Stimulated activated naive B cell treated with anti-CD40 and anti-IgM and Interleukin-4, amounts not matched to agents 10 μg/mL and 1 μg/mL and 100 μg/mL, for 72 hours (primary cell): ENCODE data around the gene NAT14.

Source experiments
- ATAC-seq, 2 donors: fragments of 150-1000 bp; cut with Tn5 transposase; replicated peaks; 2 replicates each; pipeline ENCODE4 v1.10.0; 2021; ENCODE audit warnings: moderate library complexity in 1 of 2
- DNase-seq: peaks from one replicate; pipeline ENCODE4 v3.0.0; 2021
- H3K27ac Mint-ChIP-seq: one replicate; pipeline ENCODE4 v1.8.0; 2022; ENCODE audit warnings: mild to moderate bottlenecking, mixed read lengths
- H3K27me3 Mint-ChIP-seq, 2 donors: one replicate each; pipeline ENCODE4 v1.8.0; 2022; ENCODE audit warnings: mixed read lengths in 2 of 2
- H3K36me3 Mint-ChIP-seq, 2 donors: one replicate each; pipeline ENCODE4 v1.8.0; 2022; ENCODE audit warnings: mixed read lengths in 2 of 2, mild to moderate bottlenecking in 1 of 2
- H3K4me1 Mint-ChIP-seq, 2 donors: one replicate each; pipeline ENCODE4 v1.8.0; 2022; ENCODE audit warnings: mixed read lengths in 2 of 2, mild to moderate bottlenecking in 1 of 2
- H3K4me3 Mint-ChIP-seq, 2 donors: one replicate each; pipeline ENCODE4 v1.8.0; 2022; ENCODE audit warnings: mild to moderate bottlenecking in 2 of 2, mixed read lengths in 2 of 2, moderate library complexity in 1 of 2
- H3K9me3 Mint-ChIP-seq, 2 donors: one replicate each; pipeline ENCODE4 v1.8.0; 2022; ENCODE audit warnings: mixed read lengths in 2 of 2, mild to moderate bottlenecking in 1 of 2

NAT14 gene, protein sequence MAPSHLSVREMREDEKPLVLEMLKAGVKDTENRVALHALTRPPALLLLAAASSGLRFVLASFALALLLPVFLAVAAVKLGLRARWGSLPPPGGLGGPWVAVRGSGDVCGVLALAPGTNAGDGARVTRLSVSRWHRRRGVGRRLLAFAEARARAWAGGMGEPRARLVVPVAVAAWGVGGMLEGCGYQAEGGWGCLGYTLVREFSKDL

DNA sequence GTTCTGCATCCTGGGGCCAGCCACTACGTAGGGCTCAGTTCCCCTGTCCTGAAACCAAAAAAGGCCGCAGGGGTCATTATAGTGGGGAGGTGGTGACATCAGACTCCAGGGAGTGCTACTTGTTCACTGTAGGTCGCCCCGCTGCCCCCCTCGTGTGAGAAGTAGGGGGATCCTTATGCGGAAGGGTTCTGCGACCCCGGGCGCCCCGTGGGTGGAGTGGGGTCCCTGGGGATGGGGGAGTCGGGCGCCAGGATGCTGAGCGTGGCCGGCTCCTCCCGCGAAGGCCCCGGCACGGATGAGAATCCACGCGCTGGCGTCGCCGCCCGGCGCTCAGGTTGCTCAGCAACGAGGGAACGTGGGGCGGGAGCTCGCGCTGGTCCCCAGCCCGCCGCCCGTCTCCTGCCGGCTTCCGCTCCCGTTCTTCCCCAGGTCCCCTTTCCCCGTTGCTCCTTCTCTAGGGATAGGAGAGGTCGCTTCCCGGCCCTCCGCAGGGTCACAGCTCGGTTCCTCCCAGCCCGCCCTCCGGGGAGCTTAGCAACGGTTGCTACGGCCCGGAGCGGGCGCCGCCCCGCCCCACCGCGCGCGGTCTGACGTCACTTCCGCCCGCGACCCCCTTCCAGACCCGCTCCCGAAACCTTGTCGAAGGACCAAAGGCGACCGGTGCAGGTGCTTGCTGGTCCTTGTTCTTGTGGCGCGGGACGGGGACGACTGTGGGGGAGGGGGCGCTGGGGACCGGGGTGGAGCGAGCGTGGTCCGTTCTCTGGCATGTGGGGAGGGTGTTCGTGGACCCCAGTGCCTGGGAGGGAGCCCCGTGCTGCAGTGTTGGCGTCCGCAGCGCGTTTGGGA, at the start of gene NAT14:
TSS of gene NAT14 (plus strand) at position 596 of the 846 bp plus-strand sequence. CDS start 521 bp downstream, outside the sequence.
- peak within 1 kb of the TSS; percentile 89 for H3K27ac Mint-ChIP-seq
- H3K27me3 Mint-ChIP-seq, result no peaks in the 10 kb centered on the region
- peaks cover 16 to 39% of the 10 kb centered on the region in 2 donors for H3K4me1 Mint-ChIP-seq
- peak; percentile 82 to 87 for ATAC-seq
- H3K9me3 Mint-ChIP-seq, result no peaks in the 10 kb centered on the region
- H3K4me3 Mint-ChIP-seq, result peak within 1 kb of the TSS; percentile 74 to 87
- H3K36me3 Mint-ChIP-seq, result peaks cover 5 to 10% of the 10 kb centered on the region in 2 donors
- DNase-seq, result peak; percentile 57

DNA sequence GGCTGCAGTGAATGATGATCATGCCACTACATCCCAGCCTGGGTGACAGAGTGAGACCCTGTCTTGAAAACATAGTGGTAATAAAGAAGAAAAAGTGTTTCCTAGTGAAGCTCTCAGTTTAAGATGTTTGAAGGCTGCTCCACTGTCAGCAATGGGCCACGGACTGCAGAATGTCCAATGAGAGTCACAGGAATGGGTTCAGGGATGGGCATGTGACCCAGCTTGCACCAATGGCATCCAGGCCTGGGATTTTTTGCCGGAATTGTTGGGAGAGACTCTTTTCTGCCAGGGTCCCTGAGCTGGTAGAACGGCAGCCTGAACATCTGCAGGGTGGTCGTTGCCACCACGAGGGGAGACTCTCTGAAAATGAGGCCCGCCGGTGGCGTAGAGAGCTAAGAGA, 48.1 kb upstream of the NAT14 start:
- H3K4me3 Mint-ChIP-seq, result no peak overlapping the region
- ATAC-seq (no peak), DNase-seq (no peak)
- peaks cover 56 to 65% of the 10 kb centered on the region in 2 donors for H3K27me3 Mint-ChIP-seq
- no peak overlapping the region for H3K27ac Mint-ChIP-seq
- peaks cover 13 to 20% of the 10 kb centered on the region in 2 donors for H3K4me1 Mint-ChIP-seq
- peaks cover 7 to 14% of the 10 kb centered on the region in 2 donors for H3K36me3 Mint-ChIP-seq
- H3K9me3 Mint-ChIP-seq, result peaks cover 0 to 8% of the 10 kb centered on the region in 2 donors

DNA sequence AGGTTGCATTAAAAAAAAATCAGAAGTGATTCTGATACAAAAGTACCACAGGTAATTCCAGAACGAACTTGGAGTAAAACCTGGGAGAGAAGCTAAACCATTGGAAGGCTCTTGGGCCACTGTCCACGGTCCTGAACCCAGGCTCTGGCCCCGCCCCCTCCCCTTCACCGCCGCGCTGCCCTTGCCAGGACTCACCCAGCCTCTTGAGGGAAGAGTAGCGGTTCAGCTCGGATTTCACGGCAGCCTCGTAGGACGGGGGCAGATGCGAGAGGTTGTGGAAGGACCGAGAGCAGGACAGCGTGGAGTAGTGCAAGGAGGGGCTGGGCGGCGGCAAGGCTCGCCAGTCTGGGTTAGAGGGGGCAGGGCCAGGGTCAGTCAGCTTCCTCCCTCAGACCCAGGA, 47.6 kb upstream of the NAT14 start:
- H3K4me1 Mint-ChIP-seq, result peaks cover 15 to 20% of the 10 kb centered on the region in 2 donors
- H3K36me3 Mint-ChIP-seq, result peaks cover 7 to 14% of the 10 kb centered on the region in 2 donors
- peaks cover 55 to 65% of the 10 kb centered on the region in 2 donors for H3K27me3 Mint-ChIP-seq
- ATAC-seq, result no peak
- H3K9me3 Mint-ChIP-seq, result peaks cover 0 to 8% of the 10 kb centered on the region in 2 donors
- H3K27ac Mint-ChIP-seq, result no peak overlapping the region
- DNase-seq, result no peak
- no peak overlapping the region for H3K4me3 Mint-ChIP-seq

DNA sequence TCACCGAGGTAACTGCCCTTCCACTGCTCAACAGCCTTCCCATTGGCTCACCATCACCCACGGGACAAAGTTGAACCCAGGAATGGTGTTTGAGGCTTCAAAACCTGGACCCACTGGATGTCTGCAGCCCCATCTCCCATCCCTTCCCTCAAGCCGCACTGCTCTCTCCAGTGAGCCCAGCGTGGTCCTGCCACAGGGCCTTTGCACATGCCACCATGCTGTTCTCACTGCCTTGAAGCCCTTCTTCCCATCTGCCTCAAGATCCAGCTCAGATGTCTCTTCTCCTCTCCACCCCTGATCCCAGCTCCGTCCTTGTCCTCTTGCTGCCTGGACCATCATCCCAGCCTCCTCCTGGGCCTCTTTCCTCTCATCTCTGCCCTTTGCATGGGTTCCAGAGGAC, 45.9 kb upstream of the NAT14 start:
- ATAC-seq (no peak), DNase-seq (no peak)
- peaks cover 7 to 14% of the 10 kb centered on the region in 2 donors for H3K36me3 Mint-ChIP-seq
- H3K4me1 Mint-ChIP-seq, result peaks cover 19 to 35% of the 10 kb centered on the region in 2 donors
- peak overlapping the region; percentile 77 for H3K27ac Mint-ChIP-seq
- H3K9me3 Mint-ChIP-seq, result peaks cover 0 to 8% of the 10 kb centered on the region in 2 donors
- H3K4me3 Mint-ChIP-seq, result no peak overlapping the region
- peaks cover 65 to 75% of the 10 kb centered on the region in 2 donors for H3K27me3 Mint-ChIP-seq

DNA sequence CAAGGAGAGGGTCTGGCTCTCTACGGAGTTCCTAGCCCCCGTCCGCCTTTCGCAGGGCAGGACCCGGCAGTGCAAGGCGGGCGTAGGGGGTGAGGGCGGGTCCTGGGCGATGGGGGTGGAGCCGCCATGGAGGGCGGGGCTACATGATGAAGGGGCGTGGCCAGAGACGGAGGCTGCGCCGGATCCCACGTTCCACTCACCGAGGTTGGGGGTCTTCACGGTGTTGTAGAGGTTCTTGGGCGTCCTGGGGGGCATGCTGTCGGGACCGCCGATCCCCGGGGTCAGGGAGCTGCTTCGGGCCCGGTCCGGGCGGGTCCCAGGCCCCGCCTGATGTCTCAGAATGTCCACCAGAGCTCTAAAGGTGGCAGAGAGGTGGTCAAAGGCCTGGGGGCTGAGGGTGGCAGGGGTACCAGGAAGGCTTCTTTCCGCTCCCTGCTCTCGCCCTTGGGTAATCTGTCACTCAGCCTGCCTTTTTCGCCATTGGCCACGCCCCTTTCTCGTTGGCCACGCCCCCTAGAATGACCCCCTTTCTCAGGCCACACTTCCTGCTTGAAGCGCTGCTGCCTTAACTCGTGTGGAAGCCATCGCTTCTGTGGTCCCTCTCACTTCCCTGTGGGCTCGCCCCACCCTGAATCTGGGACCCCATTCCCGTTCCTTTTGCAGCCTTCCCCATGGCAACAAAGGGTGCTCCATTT, 44.4 kb upstream of the NAT14 start:
- ATAC-seq (peak; percentile 46 to 51), DNase-seq (no peak)
- Mint-ChIP-seq H3K36me3 (peaks cover 7 to 14% of the 10 kb centered on the region in 2 donors), H3K27me3 (peaks cover 79 to 90% of the 10 kb centered on the region in 2 donors), H3K27ac (peak overlapping the region; percentile 87), H3K4me1 (peaks cover 21 to 35% of the 10 kb centered on the region in 2 donors), H3K4me3 (peak overlapping the region; percentile 61), H3K9me3 (peaks cover 0 to 8% of the 10 kb centered on the region in 2 donors)

DNA sequence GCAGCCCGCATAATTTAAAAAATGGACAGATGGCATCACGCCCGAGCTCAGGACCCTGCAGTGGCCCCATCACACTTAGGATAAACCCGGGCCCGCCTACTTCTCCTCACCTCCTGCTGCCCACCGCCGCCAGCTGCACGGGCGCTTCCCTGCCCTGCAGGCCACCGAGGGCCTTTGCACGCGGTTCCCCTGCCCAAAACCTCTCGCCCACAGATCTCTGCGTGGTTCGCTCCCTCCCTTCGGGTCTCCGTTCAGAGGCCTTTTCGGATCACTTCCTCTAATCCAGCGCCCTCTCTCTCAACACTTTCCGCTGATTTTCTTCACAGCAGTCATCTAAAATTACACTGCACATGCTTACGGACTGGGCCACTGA, 43.7 kb upstream of the NAT14 start:
- Mint-ChIP-seq H3K9me3 (peaks cover 0 to 8% of the 10 kb centered on the region in 2 donors), H3K27me3 (peaks cover 84 to 97% of the 10 kb centered on the region in 2 donors), H3K27ac (peak overlapping the region; percentile 27)

DNA sequence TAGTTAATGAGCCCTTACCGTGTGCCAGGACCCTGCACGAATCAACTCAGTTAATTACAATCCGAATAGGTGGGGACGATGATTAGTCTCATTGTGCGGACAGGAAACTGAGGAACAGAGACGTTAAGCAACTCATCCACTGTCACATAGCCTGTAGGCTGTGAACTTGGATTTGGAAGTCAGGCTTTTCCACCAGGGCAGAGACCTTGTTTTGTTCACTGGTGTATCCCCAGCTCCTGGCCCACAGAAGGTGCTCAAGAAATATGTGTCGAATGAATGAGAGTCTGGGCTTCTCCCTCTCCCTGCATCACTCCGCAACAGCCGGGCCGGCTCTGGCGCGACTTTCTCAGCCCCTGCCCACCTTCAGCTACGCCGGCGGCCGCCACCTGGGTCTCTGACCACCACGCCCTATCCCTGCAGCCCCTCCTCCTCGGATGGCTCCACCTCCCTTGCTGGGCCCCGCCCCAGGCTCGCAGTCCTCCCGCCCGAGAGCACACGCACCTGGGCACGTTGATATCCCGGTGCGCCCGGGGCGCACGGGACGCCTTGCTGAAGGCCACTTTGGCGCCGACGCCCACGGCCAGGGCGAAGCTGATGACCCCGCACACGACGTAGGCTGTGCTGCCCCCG, 43.2 kb upstream of the NAT14 start:
- Mint-ChIP-seq H3K36me3 (peaks cover 7 to 14% of the 10 kb centered on the region in 2 donors), H3K4me3 (peak overlapping the region; percentile 61), H3K9me3 (peaks cover 0 to 8% of the 10 kb centered on the region in 2 donors), H3K27me3 (peaks cover 80 to 92% of the 10 kb centered on the region in 2 donors), H3K27ac (peak overlapping the region; percentile 27), H3K4me1 (peaks cover 21 to 35% of the 10 kb centered on the region in 2 donors)
- ATAC-seq (peak in 1 of 2 donors; percentile 39), DNase-seq (no peak)

More for the DNA sequence above, 43.7 kb upstream of the NAT14 start:
- H3K36me3 Mint-ChIP-seq, result peaks cover 7 to 14% of the 10 kb centered on the region in 2 donors
- peak; percentile 75 to 85 for ATAC-seq
- H3K4me1 Mint-ChIP-seq, result peaks cover 21 to 35% of the 10 kb centered on the region in 2 donors
- H3K4me3 Mint-ChIP-seq, result peak overlapping the region; percentile 61
- DNase-seq, result peak; percentile 44

DNA sequence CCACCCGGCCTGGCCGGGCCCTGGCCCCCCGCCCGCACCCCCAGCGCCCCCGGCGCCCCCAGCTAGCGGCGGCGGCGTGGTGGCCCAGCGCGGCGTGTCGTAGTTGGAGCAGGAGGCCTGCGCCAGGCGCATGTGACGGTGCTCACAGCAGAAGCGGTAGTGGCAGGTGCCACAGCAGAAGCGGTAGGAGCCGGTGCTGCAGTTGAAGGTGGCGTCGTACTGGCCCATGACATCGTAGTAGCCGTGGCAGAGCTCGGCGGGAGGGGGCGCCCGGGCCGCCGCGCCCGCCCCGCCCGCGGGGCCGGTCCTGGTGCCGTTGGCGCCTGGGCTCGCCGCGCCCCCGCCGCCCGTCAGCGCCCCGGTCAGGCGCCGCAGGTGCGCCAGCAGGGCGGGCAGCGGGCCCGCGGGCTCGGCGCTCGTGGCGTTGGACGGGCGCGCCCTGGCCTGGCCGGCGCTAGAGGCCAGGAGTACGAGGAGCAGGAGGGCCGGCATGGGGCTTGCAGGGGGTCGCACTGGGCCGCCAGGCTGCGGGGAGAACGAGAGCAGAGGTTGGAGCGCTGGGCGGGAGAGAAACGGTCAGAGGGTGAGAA, 42.5 kb upstream of the NAT14 start:
- no peak overlapping the region for H3K27ac Mint-ChIP-seq
- H3K4me1 Mint-ChIP-seq, result peaks cover 21 to 35% of the 10 kb centered on the region in 2 donors
- peak in 1 of 2 donors; percentile 41 for ATAC-seq
- peak overlapping the region in 1 of 2 donors; percentile 25 for H3K4me3 Mint-ChIP-seq
- peaks cover 73 to 86% of the 10 kb centered on the region in 2 donors for H3K27me3 Mint-ChIP-seq
- H3K9me3 Mint-ChIP-seq, result peaks cover 0 to 8% of the 10 kb centered on the region in 2 donors
- peaks cover 7 to 14% of the 10 kb centered on the region in 2 donors for H3K36me3 Mint-ChIP-seq
- no peak for DNase-seq

DNA sequence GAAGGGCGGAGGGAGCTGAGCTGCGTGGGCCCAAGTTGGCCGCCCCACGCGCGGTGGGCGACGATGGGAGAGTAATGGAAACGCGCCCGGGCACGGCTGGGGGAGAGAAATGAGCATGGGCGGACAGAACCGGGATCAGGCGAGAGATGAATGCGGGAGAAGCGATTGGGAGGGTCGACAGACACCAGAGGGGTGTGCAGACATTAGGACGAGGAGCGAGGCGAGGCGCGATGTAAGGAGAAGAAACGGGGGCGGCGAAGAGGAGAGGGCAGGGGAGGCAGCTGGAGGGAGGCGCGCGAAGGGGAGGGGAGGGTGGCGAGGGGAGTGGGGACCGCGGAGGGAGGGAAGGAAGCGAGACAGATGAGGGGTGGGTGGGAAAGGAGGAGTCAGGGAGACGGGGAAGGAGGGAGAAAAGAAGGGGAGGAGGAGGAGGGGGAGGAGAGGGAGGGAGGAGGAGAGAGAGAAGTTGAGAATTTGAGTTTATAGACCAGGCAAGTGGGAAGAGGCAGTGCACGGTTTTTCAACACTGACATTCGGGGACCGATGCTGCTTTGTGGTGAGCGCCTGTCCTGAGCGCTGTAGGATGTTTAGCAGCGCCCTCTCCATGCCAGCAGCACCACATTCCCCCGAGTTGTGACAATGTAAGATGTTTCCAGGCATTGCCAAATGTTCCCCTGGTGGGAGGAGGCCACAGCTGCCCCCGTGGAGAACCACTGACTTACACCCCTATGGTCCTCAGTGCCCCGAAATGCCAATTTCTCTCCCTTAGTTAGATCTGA, 41.8 kb upstream of the NAT14 start, which contains the start of gene SHISA7:
TSS of gene SHISA7 (minus strand) at position 256 of the 779 bp plus-strand sequence. CDS start 437 bp downstream, outside the sequence.
- no peak for DNase-seq
- Mint-ChIP-seq H3K36me3 (peaks cover 7 to 14% of the 10 kb centered on the region in 2 donors), H3K27ac (no peak within 1 kb of the TSS), H3K4me3 (peak within 1 kb of the TSS; percentile 14 to 47), H3K4me1 (peaks cover 21 to 35% of the 10 kb centered on the region in 2 donors), H3K9me3 (peaks cover 0 to 8% of the 10 kb centered on the region in 2 donors), H3K27me3 (peaks cover 68 to 78% of the 10 kb centered on the region in 2 donors)
- no peak for ATAC-seq

DNA sequence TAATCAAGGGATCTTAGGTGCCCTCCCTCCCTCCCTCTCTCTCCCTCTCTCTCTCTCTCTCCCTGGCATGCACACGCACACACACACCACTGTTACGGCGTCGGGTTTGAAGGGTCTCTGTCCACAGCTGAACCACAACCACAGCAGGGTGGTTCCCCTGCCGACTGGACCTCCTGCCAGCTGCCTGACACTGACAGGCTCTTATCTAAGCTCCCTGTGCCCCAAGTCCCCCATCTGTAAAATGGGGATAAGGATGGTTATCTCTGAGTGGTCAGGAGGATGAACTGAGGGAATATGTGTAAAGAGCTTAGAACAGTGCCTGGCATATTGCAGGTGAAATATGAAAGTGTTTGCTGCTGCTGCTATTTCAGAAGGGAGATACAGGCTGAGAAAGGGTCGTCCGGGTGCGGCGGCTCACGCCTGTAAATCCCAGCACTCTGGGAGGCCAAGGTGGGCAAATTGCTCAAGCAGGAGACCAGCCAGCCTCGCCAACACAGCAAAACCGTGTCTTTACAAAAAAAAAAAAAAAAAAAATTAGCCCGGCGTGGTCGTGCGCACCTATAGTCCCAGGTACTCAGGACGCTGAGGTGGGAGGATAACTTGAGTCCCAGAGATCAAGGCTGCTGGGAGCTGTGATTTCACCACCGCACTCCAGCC, 41.0 kb upstream of the NAT14 start:
- no peak overlapping the region for H3K27ac Mint-ChIP-seq
- peaks cover 61 to 71% of the 10 kb centered on the region in 2 donors for H3K27me3 Mint-ChIP-seq
- peaks cover 21 to 35% of the 10 kb centered on the region in 2 donors for H3K4me1 Mint-ChIP-seq
- peaks cover 0 to 6% of the 10 kb centered on the region in 2 donors for H3K9me3 Mint-ChIP-seq
- DNase-seq (no peak), ATAC-seq (no peak)
- H3K4me3 Mint-ChIP-seq, result peak overlapping the region; percentile 14 to 47
- H3K36me3 Mint-ChIP-seq, result peaks cover 7 to 14% of the 10 kb centered on the region in 2 donors

DNA sequence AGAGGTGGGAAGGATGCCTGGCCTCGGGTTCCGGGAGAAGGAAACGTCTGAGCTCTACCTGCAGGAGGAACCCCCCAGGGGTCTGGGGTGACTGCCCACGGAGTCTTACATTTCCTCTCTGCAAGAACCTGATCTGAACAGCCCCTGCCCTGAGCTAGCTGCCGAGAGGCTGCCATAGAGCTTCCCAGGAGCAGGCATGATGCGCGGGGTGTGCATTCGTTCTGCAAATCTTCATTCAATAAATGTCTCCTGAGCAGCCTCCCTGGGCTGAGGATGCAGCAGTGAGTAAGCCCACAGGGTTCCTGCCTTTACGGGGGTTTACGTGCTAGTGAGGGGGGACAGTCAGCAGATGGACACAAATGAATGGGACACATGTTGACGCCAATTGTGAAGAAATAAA, 40.3 kb upstream of the NAT14 start:
- Mint-ChIP-seq H3K4me1 (peaks cover 21 to 28% of the 10 kb centered on the region in 2 donors), H3K27ac (peak overlapping the region; percentile 27), H3K36me3 (peaks cover 2 to 8% of the 10 kb centered on the region in 2 donors), H3K9me3 (peaks cover 0 to 3% of the 10 kb centered on the region in 2 donors), H3K27me3 (peaks cover 54 to 64% of the 10 kb centered on the region in 2 donors), H3K4me3 (no peak overlapping the region)
- no peak for DNase-seq
- no peak for ATAC-seq

DNA sequence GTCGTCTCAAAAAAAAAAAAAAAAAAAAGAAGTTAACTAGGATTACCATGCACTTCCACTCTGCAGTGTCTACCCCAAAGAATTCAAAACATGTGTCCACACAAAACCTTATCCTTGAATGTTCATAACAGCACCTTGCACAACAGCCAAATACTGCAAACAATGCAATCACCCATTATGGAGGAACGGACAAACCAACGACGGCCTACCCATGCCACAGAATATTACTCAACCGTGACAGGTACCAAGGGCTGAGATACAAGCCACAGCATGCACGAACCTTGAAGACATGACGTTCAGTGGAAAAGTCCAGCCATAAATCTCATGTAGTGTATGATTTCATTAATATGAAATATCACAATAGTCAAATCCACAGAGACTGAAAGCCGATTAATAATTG, 38.9 kb upstream of the NAT14 start:
- Mint-ChIP-seq H3K36me3 (peaks cover 2 to 4% of the 10 kb centered on the region in 2 donors), H3K4me3 (no peak overlapping the region), H3K4me1 (peaks cover 20 to 30% of the 10 kb centered on the region in 2 donors), H3K9me3 (peaks cover 0 to 3% of the 10 kb centered on the region in 2 donors), H3K27ac (no peak overlapping the region), H3K27me3 (peaks cover 52 to 53% of the 10 kb centered on the region in 2 donors)
- no peak for DNase-seq
- no peak for ATAC-seq
